ENCODE measurements around the gene MYO19.
"Not testable (repeated sequence)": the region's sequence is repeated elsewhere in the genome, so short reads cannot be mapped to it uniquely, and the experiment has no call there.

Gene MYO19

DNA sequence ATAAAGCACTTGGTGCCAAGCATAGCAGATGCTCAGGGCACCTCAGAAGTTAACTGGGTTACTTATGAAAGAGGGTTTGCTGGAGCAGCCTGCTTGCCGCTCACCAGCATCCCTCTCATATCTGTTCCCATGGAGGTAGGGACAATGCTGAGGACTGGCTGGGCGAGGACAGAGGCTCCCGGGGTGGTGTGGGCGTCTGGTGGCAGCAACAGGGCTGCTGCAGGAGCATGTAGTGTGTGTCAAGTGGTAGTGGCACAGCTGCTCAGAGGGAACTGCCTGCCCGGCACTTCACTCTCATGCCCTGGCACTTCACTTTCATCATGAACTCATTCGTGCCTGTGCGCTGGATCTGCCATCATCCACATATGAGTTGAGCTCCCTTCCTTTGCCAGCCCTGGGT, 75.1 kb downstream of the MYO19 start:
- no peak for TF ChIP-seq ZFX (IDR thresholded peaks at IDR 0.05)
- TF ChIP-seq, protein P1, sequence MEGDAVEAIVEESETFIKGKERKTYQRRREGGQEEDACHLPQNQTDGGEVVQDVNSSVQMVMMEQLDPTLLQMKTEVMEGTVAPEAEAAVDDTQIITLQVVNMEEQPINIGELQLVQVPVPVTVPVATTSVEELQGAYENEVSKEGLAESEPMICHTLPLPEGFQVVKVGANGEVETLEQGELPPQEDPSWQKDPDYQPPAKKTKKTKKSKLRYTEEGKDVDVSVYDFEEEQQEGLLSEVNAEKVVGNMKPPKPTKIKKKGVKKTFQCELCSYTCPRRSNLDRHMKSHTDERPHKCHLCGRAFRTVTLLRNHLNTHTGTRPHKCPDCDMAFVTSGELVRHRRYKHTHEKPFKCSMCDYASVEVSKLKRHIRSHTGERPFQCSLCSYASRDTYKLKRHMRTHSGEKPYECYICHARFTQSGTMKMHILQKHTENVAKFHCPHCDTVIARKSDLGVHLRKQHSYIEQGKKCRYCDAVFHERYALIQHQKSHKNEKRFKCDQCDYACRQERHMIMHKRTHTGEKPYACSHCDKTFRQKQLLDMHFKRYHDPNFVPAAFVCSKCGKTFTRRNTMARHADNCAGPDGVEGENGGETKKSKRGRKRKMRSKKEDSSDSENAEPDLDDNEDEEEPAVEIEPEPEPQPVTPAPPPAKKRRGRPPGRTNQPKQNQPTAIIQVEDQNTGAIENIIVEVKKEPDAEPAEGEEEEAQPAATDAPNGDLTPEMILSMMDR (conservative IDR thresholded peaks at IDR 0.05) = no peak

DNA sequence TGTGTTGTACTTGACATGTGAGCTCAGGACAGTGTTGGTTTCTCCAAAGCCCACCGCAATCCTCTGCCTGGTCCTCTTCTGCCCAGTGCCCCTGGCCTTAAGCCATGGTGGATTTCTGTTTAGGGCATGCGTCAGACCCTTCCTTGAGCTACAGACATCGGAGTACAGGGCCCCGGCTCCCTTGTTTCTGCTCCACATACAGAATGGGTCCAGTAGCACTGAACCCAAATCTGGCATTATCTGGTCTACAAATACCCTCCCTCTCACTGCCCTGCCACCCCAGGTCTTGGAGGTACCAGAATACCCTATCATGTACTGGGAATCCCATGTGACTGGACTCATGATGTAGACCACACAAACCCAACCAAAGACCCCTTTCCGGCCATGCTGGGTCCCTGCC, 75.6 kb downstream of the MYO19 start:
- TF ChIP-seq, protein P1 (conservative IDR thresholded peaks at IDR 0.05) = no peak
- no peak for TF ChIP-seq ZFX (IDR thresholded peaks at IDR 0.05)
- no peak overlapping the region for H3K27ac ChIP-seq

More for the DNA sequence above, 75.1 kb downstream of the MYO19 start:
- H3K27ac ChIP-seq = no peak overlapping the region

DNA sequence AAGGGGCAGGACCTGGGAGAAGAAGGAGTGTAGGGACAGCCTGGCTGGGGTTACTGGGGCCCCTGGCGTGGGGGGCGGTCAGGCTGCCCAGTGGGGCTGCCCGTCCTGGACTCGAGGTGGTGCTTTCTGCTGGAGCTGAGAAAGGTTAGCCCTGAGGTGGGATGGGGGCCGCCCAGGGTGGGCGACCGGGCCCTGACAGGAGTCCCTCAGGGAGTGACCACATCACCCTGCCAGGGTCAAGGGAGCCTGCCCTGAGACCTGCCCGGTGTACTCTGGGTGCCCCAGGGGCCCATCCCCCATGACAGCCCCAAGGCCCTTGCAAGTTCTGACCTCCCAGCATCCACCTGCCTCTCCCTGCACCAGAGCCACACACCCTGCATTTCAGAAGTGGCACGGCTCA, 77.0 kb downstream of the MYO19 start:
- not testable (repeated sequence) for H3K27ac ChIP-seq

DNA sequence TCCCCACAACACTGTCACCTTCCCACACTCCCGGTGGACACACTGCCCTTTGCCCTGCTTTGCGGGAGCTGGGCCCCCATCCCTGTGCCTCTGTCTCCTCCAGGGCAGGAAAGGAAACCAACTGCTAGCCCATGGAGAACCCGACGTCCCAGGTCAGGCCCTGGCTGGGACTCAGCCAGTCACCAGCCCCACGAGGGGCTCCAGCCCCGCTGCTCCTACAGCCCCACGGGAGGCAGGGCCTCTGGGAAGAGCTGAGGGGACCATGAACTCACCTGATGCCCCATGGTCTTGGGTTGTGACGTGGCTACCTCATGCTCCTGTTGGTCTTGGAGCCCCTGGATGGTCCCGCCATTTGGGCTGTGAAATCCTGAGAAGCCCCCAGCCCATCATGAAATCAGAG, 81.8 kb downstream of the MYO19 start:
- not testable (repeated sequence) for H3K27ac ChIP-seq

DNA sequence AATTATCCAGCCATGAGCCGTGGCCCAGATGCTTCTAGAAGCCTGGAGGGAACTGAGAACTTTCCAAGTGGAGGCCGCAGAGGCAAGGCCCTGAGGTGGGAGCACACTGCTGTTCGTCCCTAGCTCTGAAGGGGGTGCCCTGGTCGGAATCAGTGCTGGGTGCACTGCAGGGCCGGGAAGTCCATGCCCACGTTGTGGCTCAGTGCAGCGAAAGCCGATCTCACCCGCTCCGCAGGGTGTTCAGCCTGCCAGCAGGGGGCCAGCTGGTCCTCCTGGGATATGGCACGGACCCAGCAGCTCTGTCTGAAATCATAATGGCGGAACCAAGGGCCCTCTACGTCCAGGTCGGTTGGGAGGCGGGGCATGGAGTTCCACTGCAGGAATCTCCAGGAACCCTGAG, 84.7 kb downstream of the MYO19 start:
- H3K27ac ChIP-seq = not testable (repeated sequence)
